ENCODE data around the gene CCDC178.

Gene CCDC178

GRCh38 chr18:33326975-33327374 lies 113.5 kb downstream of the CCDC178 start:
- TF ChIP-seq, protein P1, sequence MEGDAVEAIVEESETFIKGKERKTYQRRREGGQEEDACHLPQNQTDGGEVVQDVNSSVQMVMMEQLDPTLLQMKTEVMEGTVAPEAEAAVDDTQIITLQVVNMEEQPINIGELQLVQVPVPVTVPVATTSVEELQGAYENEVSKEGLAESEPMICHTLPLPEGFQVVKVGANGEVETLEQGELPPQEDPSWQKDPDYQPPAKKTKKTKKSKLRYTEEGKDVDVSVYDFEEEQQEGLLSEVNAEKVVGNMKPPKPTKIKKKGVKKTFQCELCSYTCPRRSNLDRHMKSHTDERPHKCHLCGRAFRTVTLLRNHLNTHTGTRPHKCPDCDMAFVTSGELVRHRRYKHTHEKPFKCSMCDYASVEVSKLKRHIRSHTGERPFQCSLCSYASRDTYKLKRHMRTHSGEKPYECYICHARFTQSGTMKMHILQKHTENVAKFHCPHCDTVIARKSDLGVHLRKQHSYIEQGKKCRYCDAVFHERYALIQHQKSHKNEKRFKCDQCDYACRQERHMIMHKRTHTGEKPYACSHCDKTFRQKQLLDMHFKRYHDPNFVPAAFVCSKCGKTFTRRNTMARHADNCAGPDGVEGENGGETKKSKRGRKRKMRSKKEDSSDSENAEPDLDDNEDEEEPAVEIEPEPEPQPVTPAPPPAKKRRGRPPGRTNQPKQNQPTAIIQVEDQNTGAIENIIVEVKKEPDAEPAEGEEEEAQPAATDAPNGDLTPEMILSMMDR (IDR thresholded peaks at IDR 0.05; ENCODE audit: extremely low read depth, insufficient read depth, missing control alignments) = no peak
- in situ Hi-C loops (cut with MboI; ENCODE audit: low pct_unique_long_range_greater_than_20kb, low sequenced_read_pairs, unreplicated experiment) = no loop called here
- no peak for DNase-seq (ENCODE audit: low spot score)

- no peak for DNase-seq (ENCODE audit: low spot score)
- in situ Hi-C loops (cut with MboI; ENCODE audit: low pct_unique_long_range_greater_than_20kb, low sequenced_read_pairs, unreplicated experiment) = no loop called here
- TF ChIP-seq, protein P1 (IDR thresholded peaks at IDR 0.05; ENCODE audit: extremely low read depth, insufficient read depth, missing control alignments) = no peak
Measured at GRCh38 chr18:33317640-33318039, 122.9 kb downstream of the CCDC178 start.

DNA sequence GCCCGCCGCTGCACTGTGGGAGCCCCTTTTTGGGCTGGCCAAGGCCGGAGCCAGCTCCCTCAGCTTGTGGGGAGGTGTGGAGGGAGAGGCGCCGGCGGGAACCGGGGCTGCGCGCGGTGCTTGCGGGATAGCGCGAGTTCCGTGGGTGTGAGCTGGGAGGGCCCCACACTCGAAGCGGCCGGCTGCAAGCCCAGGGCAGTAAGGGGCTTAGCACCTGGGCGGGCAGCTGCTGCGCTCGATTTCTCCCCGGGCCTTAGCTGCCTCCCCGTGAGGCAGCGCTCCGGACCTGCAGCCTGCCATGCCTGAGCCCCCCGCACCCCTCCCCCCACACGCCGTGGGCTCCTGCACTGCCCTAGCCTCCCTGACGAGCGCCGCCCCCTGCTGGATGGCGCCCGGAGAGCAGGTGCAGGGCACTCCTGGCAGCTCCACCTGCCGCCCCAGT lies 124.4 kb downstream of the CCDC178 start:
- in situ Hi-C loops (cut with MboI; ENCODE audit: low pct_unique_long_range_greater_than_20kb, low sequenced_read_pairs, unreplicated experiment) = no loop called here
- DNase-seq (ENCODE audit: low spot score) = no peak
- TF ChIP-seq, protein P1 (IDR thresholded peaks at IDR 0.05; ENCODE audit: extremely low read depth, insufficient read depth, missing control alignments) = no peak

DNA sequence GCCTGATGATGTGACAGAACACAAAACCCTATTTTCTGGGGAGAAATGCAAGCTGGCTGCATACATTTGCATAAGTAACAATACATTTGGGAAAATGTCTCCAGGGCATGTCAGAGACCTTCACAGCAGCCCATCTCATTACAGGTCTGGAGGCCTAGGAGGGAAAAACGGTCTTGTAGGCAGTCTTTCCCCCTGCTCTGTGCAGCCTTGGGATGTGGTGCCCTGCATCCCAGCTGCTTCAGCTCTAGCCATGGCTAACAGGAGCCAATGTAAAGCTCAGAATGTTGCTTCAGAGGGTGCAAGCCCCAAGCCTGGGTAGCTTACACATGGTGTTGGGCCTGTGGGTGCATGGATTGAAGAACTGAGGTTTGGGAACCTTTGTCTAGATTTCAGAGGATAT lies 133.0 kb downstream of the CCDC178 start:
- TF ChIP-seq, protein P1 (IDR thresholded peaks at IDR 0.05; ENCODE audit: extremely low read depth, insufficient read depth, missing control alignments) = no peak
- in situ Hi-C loops (cut with MboI; ENCODE audit: low pct_unique_long_range_greater_than_20kb, low sequenced_read_pairs, unreplicated experiment) = no loop called here
- no peak for DNase-seq (ENCODE audit: low spot score)

- TF ChIP-seq, protein P1 (IDR thresholded peaks at IDR 0.05; ENCODE audit: extremely low read depth, insufficient read depth, missing control alignments) = no peak
Measured at GRCh38 chr18:33304277-33304676, 136.2 kb downstream of the CCDC178 start.

DNA sequence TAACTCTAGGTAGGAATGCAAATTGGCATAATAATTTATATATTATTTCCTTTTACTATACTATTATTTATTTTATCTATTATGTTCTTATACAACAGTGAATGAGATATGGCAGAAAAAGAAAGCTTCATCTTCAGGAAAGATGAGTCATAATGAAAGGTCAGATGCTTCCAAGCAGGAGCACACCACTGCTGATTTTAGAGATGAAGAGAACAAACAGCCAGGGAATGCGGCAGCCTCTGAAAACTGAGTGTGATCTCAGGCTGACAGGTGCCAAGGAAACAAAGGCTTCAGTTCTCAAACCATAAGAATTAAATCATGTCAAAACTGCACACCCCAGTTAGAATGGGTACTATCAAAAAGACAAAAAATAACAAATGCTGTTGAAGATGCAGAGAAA lies 149.0 kb downstream of the CCDC178 start:
- DNase-seq (ENCODE audit: low spot score) = no peak
- in situ Hi-C loops (cut with MboI; ENCODE audit: low pct_unique_long_range_greater_than_20kb, low sequenced_read_pairs, unreplicated experiment) = no loop called here
- TF ChIP-seq, protein P1 (IDR thresholded peaks at IDR 0.05; ENCODE audit: extremely low read depth, insufficient read depth, missing control alignments) = no peak

More at GRCh38 chr18:33304277-33304676, 136.2 kb downstream of the CCDC178 start:
- DNase-seq (ENCODE audit: low spot score) = no peak
- in situ Hi-C loops (cut with MboI; ENCODE audit: low pct_unique_long_range_greater_than_20kb, low sequenced_read_pairs, unreplicated experiment) = no loop called here

Data from GM13977 (cell line).